Heart right ventricle (tissue), 16 donors: ENCODE data around the gene GNAT3. TPM values are rescaled to one million over a fixed set of nuclear protein-coding genes. Genes with fewer than 3 reads are reported as not detected.

Experiments
- ATAC-seq, 8 donors: fragments of 200-7000 bp; cut with Tn5 transposase; one replicate each; pipeline ENCODE4 v1.9.1; 2020; ENCODE audit warnings: mild to moderate bottlenecking in 8 of 8, moderate library complexity in 8 of 8, moderate number of reproducible peaks in 1 of 8
- DNase-seq, 2 donors: peaks; one replicate each; pipeline ENCODE4 v3.0.0-alpha.2; 2020
- H3K27ac ChIP-seq, 10 donors: fragments of 200-600 bp; sonication (generic) in 2 of 10; one replicate each; pipeline versions ENCODE4 v1.5.0 to v1.8.0; 2020 to 2022; ENCODE audit warnings: mild to moderate bottlenecking in 3 of 10
- H3K27me3 ChIP-seq, 7 donors: fragments of 200-600 bp; one replicate each; pipeline ENCODE4 v1.8.0; 2021 to 2022; ENCODE audit warnings: mild to moderate bottlenecking in 2 of 7
- H3K36me3 ChIP-seq, 9 donors: fragments of 200-600 bp; sonication (generic) in 1 of 9; one replicate each; pipeline versions ENCODE4 v1.5.0 to v1.8.0; 2020 to 2022; ENCODE audit warnings: mild to moderate bottlenecking in 2 of 9
- H3K4me1 ChIP-seq, 9 donors: fragments of 200-600 bp; sonication (generic) in 1 of 9; one replicate each; pipeline versions ENCODE4 v1.5.0 to v1.8.0; 2020 to 2022; ENCODE audit warnings: mild to moderate bottlenecking in 4 of 9
- H3K4me3 ChIP-seq, 10 donors: fragments of 200-600 bp; sonication (generic) in 2 of 10; one replicate each; pipeline versions ENCODE4 v1.5.0 to v1.8.0; 2020 to 2022; ENCODE audit warnings: mild to moderate bottlenecking in 7 of 10, moderate library complexity in 2 of 10
- H3K9me3 ChIP-seq, 11 donors: fragments of 200-600 bp in 10 of 11; sonication (generic) in 2 of 11; one replicate each; pipeline versions ENCODE4 v1.5.0 to v1.8.0; 2013 to 2022; ENCODE audit warnings: mild to moderate bottlenecking in 2 of 11, control low read depth in 1 of 11, moderate library complexity in 1 of 11
- CTCF ChIP-seq, 9 donors: fragments of 200-600 bp; sonication (generic) in 2 of 9; IDR thresholded peaks; one replicate each; pipeline versions ENCODE4 v1.5.0 to v1.8.0; 2021 to 2022; ENCODE audit warnings: antibody characterized with exemption in 9 of 9, mild to moderate bottlenecking in 5 of 9, moderate library complexity in 1 of 9
- WGBS, 2 donors: extraction: QIAGEN DNeasy Blood & Tissue Kit; methylation state at CpG; one replicate each; pipeline ENCODE4 v1.1.7; 2013; ENCODE audit warnings: inconsistent platforms in 1 of 2; 5-methylcytosine and 5-hydroxymethylcytosine counted together
- intact Hi-C, 10 donors: fragments of 100-400 bp; cut with DNase I; formaldehyde crosslinking; loops; one replicate each; pipeline versions ENCODE4 v1.11.1 to v1.14.2; 2022
- polyA plus RNA-seq, 2 donors: library from polyadenylated mRNA; stranded (reverse); fragments of 200-250 nt; gene quantifications; one replicate each; pipeline ENCODE4 v1.2.3, GENCODE V29; 2013
- total RNA-seq, 10 donors: library from RNA; stranded (reverse); fragmentation: NEBNext Ultra II Directional in 3 of 10; extraction: Animal tissue kit (Norgen Biotek cat#: 25700) in 3 of 10; gene quantifications; one replicate each; pipeline versions ENCODE4 v1.2.1 to v1.2.4, GENCODE V29; 2021 to 2023
- donor health status: Arrhythmogenic right ventricular cardiomyopathy.
- donor health status: ischemic (EF 13 %, LVEDD 7.1; RV severe dilation, severe dysfunction).
- donor health status: healthy with polysubstance abuse.
- donor health status: DM: no; HTN: yes; CAD: no.
- donor health status: DM: no; HTN: no; CAD: no.
- donor health status: ischemic (EF 25% LVEDD 6.9; RV normal size, moderate dysfunction).
- donor health status: ischemic (EF 25% LVEDD 5.7; RV mildly dilated, moderate dysfunction).
- donor health status: healthy.
- donor health status: DM: yes; HTN: yes; CAD: no.
- donor health status: Ischemic cardiomyopathy.
- donor health status: ischemic (EF 35%, LVEDD 5.7; RV mildly dilated, moderate dysfunction).
- donor health status: nonischemic (EF 11% LVEDD 7.7; RV severe dilation, severe dysfunction).
- donor health status: DM: yes; HTN: yes; CAD: no.
- donor health status: PGD.
- donor health status: ischemic (EF 29% LVEDD 5.4; RV normal size, mild dysfunction).
- donor health status: nonischemic (EF 23%, LVEDD 6.1; RV moderate dilation, normal function).

Gene GNAT3
- total and polyA plus RNA-seq, 12 donors: not detected

- Histone ChIP-seq H3K27me3 (no peaks in the 10 kb centered on the region), H3K36me3 (no peaks in the 10 kb centered on the region), H3K4me1 (peaks cover 0 to 20% (median 7%) of the 10 kb centered on the region in 9 donors), H3K27ac (no peak overlapping the region), H3K4me3 (no peak overlapping the region), H3K9me3 (no peaks in the 10 kb centered on the region)
- no peak for ATAC-seq
- WGBS, 2 donors: 84 to 90% methylated on average over 4 of the region's 4 CpGs
- intact Hi-C loops: loop anchor here in 1 of 10 donors (10.0 kb wide), 1 partner anchor 103 kb away; no protein-coding TSS in a partner anchor
- no peak for TF ChIP-seq CTCF (IDR thresholded peaks at IDR 0.05)
- DNase-seq: no peak
Observed at GRCh38 chr7:80491462-80491861, 20.4 kb downstream of the GNAT3 start.

GRCh38 chr7:80488851-80489370 lies 23.0 kb downstream of the GNAT3 start:
- no peak for DNase-seq

GRCh38 chr7:80488406-80488805 lies 23.5 kb downstream of the GNAT3 start:
- Histone ChIP-seq H3K36me3 (no peaks in the 10 kb centered on the region), H3K4me3 (no peak overlapping the region), H3K27ac (peak overlapping the region in 4 of 10 donors; percentile 1 to 63 (median 49)), H3K27me3 (no peaks in the 10 kb centered on the region), H3K9me3 (no peaks in the 10 kb centered on the region), H3K4me1 (peaks cover 0 to 20% (median 7%) of the 10 kb centered on the region in 9 donors)
- no peak for TF ChIP-seq CTCF (IDR thresholded peaks at IDR 0.05)
- intact Hi-C loops: loop anchor here in 1 of 10 donors (10.0 kb wide), 1 partner anchor 106 kb away; no protein-coding TSS in a partner anchor
- DNase-seq (no peak), ATAC-seq (no peak)

More at GRCh38 chr7:80488851-80489370, 23.0 kb downstream of the GNAT3 start:
- Histone ChIP-seq H3K27me3 (no peaks in the 10 kb centered on the region), H3K4me3 (peak overlapping the region in 1 of 10 donors; percentile 11), H3K27ac (peak overlapping the region in 5 of 10 donors; percentile 1 to 63 (median 45)), H3K4me1 (peaks cover 0 to 20% (median 7%) of the 10 kb centered on the region in 9 donors), H3K36me3 (no peaks in the 10 kb centered on the region), H3K9me3 (no peaks in the 10 kb centered on the region)
- WGBS, 2 donors: 44 to 61% methylated on average over 5 of the region's 5 CpGs
- intact Hi-C loops: loop anchor here in 1 of 10 donors (10.0 kb wide), 1 partner anchor 106 kb away; no protein-coding TSS in a partner anchor
- no peak for TF ChIP-seq CTCF (IDR thresholded peaks at IDR 0.05)
- ATAC-seq: peak in 3 of 8 donors; percentile 31 to 56 (median 46)

DNA sequence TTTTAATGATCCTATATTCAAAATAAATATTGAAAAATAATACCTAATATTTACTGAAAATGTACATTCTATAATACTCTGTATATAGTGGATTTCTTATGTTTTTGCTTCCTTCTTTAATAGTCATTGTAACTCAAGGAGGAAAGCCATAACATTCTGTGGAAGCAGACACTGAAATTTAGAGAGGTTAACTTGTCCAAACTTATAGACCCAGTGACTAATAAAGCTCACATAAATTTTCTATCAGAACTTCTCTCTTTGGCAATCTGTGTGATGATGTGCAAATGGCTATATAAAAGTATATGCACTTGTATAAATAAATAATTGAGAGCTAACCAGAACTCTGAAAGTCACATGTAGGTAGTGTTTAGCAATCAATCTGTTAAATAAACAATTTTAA lies 26.1 kb downstream of the GNAT3 start:
- no peak overlapping the region for H3K27ac ChIP-seq
- H3K27me3 ChIP-seq: no peaks in the 10 kb centered on the region
- intact Hi-C loops: loop anchor here in 1 of 10 donors (10.0 kb wide), 1 partner anchor 109 kb away; no protein-coding TSS in a partner anchor
- no peaks in the 10 kb centered on the region for H3K36me3 ChIP-seq
- peaks cover 0 to 32% (median 18%) of the 10 kb centered on the region in 9 donors for H3K4me1 ChIP-seq
- ATAC-seq (no peak), DNase-seq (no peak)
- no peak for TF ChIP-seq CTCF (IDR thresholded peaks at IDR 0.05)
- no peaks in the 10 kb centered on the region for H3K9me3 ChIP-seq
- H3K4me3 ChIP-seq: no peak overlapping the region
